ENCODE measurements around the gene ANTKMT. TPM values are rescaled to one million over a fixed set of nuclear protein-coding genes. Genes with fewer than 3 reads are reported as not detected.

ANTKMT gene
- total RNA-seq, 2 experiments from 2014 or later, result 37.3 to 40.1 TPM

DNA sequence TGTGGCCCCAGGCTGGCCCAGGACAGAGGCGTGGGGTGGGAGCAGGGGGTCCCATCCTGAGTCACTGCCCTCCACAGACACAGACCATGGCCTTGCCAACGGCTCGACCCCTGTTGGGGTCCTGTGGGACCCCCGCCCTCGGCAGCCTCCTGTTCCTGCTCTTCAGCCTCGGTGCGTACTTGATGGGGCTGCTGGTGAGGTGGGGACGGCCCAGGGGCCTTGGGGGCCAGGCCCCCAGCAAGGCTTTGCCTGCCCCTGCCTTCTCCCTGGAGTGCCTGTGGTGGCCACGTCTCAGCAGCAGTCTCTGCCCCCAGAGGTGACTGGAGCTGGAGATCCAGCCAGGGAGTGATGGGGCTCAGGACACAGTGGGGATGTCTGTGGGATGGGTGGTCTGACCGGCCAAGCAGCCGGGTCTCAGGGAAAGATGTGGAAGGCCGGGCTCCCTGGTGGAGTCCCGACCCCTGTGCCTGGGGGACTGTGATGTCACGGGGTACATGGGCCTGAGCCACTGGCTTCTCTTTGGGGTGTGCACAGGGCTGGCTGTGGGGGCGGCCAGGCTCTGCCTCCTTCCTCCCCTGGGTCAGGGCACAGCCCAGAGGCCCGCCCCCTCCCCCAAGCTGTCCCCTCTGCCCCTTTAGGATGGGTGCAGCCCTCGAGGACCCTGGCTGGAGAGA lies 41.8 kb downstream of the ANTKMT start:
- Mint-ChIP-seq H3K9me3 (no peaks in the 10 kb centered on the region), H3K4me3 (no peak overlapping the region), H3K27ac (no peak overlapping the region), H3K27me3 (peaks cover under 1% of the 10 kb centered on the region), H3K4me1 (no peaks in the 10 kb centered on the region), H3K36me3 (no peaks in the 10 kb centered on the region)
- no peak for DNase-seq

DNA sequence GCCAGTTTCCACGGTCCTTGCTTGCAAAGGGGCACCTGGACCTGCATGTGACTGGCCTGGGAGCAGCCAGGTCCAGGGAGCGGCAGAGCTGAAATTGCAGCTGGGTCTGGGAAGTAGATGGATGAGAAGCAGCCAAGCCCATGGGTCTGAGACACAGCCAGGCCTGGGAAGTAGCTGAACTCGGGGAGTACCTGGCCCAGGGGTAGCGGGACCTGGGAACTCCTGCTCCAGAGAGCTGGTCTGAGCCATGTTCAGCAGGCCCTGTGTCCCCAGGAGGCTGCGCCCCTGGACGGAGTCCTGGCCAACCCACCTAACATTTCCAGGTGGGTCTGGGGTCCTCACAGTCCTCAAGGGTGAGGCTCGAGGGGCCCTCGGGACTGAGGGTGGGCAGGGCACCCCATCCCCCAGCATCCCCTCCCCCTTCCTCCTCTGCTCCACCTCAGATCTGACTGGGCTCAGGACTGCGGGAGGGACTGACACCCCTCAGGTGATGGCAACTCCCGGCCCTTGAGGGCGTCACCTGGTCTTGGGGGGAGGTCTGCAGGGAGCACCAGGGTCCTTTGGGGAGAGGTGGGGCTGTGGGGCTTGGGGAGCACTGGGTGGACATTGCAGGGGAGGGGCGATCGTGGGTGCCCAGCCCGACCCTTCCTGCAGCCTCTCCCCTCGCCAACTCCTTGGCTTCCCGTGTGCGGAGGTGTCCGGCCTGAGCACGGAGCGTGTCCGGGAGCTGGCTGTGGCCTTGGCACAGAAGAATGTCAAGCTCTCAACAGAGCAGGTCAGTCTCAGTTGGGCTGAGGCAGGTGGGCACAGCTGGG lies 42.6 kb downstream of the ANTKMT start:
- Mint-ChIP-seq H3K36me3 (no peaks in the 10 kb centered on the region), H3K4me3 (no peak overlapping the region), H3K27me3 (no peaks in the 10 kb centered on the region), H3K9me3 (no peaks in the 10 kb centered on the region), H3K4me1 (no peaks in the 10 kb centered on the region), H3K27ac (no peak overlapping the region)
- no peak for DNase-seq

DNA sequence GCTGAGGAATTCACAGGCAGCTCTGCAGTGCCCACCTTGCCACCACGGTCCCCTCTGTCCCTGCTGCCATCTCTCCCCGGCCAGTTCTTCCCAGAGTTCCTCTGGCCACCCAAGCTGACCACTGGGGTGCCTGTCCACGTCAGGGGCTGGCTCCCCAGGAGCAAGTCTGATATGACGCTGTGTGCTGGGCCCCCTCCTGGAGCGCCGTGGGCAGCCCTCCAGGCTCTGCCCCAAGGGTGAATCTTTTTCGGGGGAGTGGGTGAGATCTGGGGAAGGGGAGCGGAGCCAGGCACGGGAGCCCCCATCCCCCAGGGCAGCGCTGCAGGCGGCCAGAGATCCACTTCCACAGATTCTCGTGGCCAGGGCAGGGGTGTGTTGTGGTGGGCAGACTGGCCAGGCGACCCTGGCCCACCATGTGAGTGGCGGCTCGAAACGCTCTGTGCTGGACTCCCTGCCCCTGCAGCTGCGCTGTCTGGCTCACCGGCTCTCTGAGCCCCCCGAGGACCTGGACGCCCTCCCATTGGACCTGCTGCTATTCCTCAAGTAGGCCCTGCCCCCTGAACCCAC lies 43.3 kb downstream of the ANTKMT start:
- Mint-ChIP-seq H3K36me3 (no peaks in the 10 kb centered on the region), H3K4me1 (no peaks in the 10 kb centered on the region), H3K9me3 (no peaks in the 10 kb centered on the region), H3K4me3 (no peak overlapping the region), H3K27ac (no peak overlapping the region), H3K27me3 (no peaks in the 10 kb centered on the region)
- no peak for DNase-seq

DNA sequence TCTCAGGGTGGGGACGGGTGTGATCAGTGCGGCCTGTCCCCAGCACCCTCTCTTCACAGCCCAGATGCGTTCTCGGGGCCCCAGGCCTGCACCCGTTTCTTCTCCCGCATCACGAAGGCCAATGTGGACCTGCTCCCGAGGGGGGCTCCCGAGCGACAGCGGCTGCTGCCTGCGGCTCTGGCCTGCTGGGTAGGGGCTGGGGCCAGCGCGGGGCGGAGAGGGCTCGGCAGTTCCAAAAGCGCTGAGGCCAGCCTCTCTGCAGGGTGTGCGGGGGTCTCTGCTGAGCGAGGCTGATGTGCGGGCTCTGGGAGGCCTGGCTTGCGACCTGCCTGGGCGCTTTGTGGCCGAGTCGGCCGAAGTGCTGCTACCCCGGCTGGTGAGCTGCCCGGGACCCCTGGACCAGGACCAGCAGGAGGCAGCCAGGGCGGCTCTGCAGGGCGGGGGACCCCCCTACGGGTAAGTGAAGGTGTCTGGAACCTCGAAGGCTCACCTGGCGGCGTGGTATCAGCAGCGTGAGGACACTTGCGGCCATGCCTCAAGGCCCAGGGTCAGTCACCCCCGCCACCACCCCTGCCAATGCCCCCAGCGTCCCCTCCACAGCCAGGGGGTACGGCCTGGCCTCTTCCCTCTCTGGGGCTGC lies 44.0 kb downstream of the ANTKMT start:
- H3K27me3 Mint-ChIP-seq, result no peaks in the 10 kb centered on the region
- H3K36me3 Mint-ChIP-seq, result no peaks in the 10 kb centered on the region
- H3K4me3 Mint-ChIP-seq, result no peak overlapping the region
- no peak for DNase-seq
- no peaks in the 10 kb centered on the region for H3K9me3 Mint-ChIP-seq
- no peaks in the 10 kb centered on the region for H3K4me1 Mint-ChIP-seq
- H3K27ac Mint-ChIP-seq, result no peak overlapping the region

DNA sequence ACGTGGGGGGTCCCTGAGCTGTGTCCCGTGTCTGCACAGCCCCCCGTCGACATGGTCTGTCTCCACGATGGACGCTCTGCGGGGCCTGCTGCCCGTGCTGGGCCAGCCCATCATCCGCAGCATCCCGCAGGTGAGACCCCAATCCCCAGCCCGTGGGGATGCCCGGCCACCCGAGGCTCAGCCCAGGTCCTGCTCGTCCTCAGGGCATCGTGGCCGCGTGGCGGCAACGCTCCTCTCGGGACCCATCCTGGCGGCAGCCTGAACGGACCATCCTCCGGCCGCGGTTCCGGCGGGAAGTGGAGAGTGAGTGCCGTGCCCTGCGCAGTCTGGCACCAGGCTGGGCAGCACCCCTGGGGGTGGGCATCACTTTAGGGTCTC lies 44.5 kb downstream of the ANTKMT start:
- H3K4me3 Mint-ChIP-seq, result no peak overlapping the region
- H3K27ac Mint-ChIP-seq, result no peak overlapping the region
- no peaks in the 10 kb centered on the region for H3K27me3 Mint-ChIP-seq
- H3K36me3 Mint-ChIP-seq, result no peaks in the 10 kb centered on the region
- no peaks in the 10 kb centered on the region for H3K9me3 Mint-ChIP-seq
- DNase-seq, result no peak
- no peaks in the 10 kb centered on the region for H3K4me1 Mint-ChIP-seq

DNA sequence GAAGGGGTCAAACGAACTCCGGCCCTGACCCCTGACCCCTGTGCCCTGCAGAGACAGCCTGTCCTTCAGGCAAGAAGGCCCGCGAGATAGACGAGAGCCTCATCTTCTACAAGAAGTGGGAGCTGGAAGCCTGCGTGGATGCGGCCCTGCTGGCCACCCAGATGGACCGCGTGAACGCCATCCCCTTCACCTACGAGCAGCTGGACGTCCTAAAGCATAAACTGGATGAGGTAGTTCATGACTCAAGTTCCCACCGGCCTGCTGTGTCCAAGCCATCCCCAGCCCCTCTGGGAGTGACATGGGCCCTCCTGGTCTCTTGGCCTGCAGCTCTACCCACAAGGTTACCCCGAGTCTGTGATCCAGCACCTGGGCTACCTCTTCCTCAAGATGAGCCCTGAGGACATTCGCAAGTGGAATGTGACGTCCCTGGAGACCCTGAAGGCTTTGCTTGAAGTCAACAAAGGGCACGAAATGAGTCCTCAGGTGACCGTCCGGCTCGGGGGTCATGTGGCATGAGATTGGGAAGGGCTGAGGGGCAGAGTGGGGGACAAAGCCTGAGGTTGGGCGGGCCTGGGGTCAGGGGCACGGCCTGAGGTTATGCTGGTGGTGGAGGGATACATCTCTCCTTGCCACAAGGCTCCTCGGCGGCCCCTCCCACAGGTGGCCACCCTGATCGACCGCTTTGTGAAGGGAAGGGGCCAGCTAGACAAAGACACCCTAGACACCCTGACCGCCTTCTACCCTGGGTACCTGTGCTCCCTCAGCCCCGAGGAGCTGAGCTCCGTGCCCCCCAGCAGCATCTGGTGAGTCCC lies 45.3 kb downstream of the ANTKMT start:
- Mint-ChIP-seq H3K4me3 (no peak overlapping the region), H3K27me3 (no peaks in the 10 kb centered on the region), H3K36me3 (no peaks in the 10 kb centered on the region), H3K27ac (no peak overlapping the region), H3K9me3 (no peaks in the 10 kb centered on the region), H3K4me1 (no peaks in the 10 kb centered on the region)
- no peak for DNase-seq

DNA sequence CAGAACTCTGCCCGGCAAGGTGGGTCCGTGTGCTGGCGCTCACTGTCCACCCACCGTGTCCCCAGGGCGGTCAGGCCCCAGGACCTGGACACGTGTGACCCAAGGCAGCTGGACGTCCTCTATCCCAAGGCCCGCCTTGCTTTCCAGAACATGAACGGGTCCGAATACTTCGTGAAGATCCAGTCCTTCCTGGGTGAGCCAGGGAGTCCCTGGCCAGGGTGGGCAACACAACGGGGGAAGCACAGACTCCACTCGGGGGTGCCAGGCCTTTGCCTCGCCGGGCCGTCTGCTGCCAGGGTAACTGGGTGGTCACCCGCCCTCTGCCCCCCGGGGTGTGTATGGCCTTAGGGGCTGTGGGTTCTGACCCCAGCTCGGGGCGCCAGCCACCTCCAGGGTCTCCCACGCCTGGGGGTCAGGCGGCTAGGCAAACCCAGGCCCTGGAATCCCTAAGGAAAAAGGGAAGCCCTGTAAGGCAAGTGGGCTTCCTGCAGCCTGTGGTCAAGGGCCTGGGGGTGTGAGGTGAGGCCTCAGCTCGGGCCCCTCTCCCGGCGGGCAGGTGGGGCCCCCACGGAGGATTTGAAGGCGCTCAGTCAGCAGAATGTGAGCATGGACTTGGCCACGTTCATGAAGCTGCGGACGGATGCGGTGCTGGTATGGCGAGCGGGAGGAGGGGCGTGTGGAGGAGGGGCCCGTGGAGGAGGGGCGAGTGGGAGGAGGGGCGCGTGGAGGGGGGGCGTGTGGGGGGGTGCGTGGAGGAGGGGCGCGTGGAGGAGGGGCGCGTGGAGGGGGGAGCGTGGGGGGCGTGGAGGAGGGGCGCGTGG lies 46.1 kb downstream of the ANTKMT start:
- no peak overlapping the region for H3K27ac Mint-ChIP-seq
- H3K27me3 Mint-ChIP-seq, result no peaks in the 10 kb centered on the region
- H3K4me1 Mint-ChIP-seq, result no peaks in the 10 kb centered on the region
- H3K36me3 Mint-ChIP-seq, result no peaks in the 10 kb centered on the region
- H3K9me3 Mint-ChIP-seq, result no peaks in the 10 kb centered on the region
- no peak overlapping the region for H3K4me3 Mint-ChIP-seq
- DNase-seq, result no peak

DNA sequence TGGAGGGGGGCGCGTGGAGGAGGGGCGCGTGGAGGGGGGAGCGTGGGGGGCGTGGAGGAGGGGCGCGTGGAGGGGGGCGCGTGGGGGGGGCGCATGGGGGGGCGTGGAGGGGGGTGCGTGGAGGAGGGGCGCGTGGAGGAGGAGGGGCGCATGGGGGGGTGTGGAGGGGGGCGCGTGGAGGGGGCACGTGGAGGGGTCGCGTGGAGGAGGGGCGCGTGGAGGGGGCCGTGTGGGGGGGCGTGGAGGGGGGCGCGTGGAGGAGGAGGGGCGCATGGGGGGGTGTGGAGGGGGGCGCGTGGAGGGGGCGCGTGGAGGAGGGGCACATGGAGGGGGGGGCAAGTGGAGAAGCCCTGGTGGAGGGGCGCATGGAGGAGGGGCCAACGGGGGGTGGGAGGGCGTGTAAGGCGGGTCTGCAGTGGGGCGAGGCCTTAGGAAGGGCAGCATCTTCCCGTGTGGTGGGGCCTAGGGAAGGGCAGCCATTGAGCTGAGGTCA lies 46.8 kb downstream of the ANTKMT start:
- H3K4me1 Mint-ChIP-seq, result no peaks in the 10 kb centered on the region
- H3K4me3 Mint-ChIP-seq, result no peak overlapping the region
- no peak overlapping the region for H3K27ac Mint-ChIP-seq
- H3K36me3 Mint-ChIP-seq, result no peaks in the 10 kb centered on the region
- no peak for DNase-seq
- H3K9me3 Mint-ChIP-seq, result no peaks in the 10 kb centered on the region
- no peaks in the 10 kb centered on the region for H3K27me3 Mint-ChIP-seq

DNA sequence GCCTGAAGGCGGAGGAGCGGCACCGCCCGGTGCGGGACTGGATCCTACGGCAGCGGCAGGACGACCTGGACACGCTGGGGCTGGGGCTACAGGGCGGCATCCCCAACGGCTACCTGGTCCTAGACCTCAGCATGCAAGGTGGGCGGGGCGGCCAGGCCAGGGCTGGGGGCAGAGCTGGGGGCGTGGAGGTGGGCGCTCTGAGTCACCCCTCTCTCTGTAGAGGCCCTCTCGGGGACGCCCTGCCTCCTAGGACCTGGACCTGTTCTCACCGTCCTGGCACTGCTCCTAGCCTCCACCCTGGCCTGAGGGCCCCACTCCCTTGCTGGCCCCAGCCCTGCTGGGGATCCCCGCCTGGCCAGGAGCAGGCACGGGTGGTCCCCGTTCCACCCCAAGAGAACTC lies 47.5 kb downstream of the ANTKMT start:
- H3K27me3 Mint-ChIP-seq, result no peaks in the 10 kb centered on the region
- DNase-seq, result no peak
- no peak overlapping the region for H3K4me3 Mint-ChIP-seq
- H3K9me3 Mint-ChIP-seq, result no peaks in the 10 kb centered on the region
- no peaks in the 10 kb centered on the region for H3K36me3 Mint-ChIP-seq
- H3K4me1 Mint-ChIP-seq, result no peaks in the 10 kb centered on the region
- no peak overlapping the region for H3K27ac Mint-ChIP-seq

DNA sequence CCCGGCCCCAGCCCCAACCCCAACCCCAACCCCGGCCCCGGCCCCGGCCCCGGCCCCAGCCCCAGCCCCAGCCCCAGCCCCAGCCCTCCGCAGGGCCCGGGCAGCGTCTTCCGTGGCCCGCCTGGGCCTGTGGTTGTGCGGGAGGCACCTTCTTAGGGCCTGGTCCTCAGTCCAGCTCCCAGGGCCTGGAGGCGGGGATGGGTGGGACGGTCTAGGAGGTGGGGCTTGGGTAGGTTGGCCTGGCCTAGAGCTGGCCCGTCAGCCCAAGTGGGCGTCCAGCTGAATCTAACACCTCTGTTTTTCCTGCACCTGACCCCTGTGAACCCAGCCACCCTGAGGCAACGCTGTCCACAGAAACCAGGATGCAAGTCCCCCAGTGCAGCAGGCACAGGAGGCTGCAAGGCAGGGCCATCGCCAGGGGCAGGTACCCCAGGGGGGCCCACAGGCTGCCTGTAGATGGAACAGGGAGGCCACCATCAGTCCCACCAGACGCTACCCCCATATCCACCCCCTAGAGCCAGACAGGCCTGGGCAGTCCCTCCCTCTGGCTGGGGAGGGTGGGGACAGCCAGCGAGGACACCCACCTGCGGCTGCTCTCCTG lies 48.3 kb downstream of the ANTKMT start:
- H3K36me3 Mint-ChIP-seq, result no peaks in the 10 kb centered on the region
- DNase-seq, result no peak
- H3K4me3 Mint-ChIP-seq, result no peak overlapping the region

DNA sequence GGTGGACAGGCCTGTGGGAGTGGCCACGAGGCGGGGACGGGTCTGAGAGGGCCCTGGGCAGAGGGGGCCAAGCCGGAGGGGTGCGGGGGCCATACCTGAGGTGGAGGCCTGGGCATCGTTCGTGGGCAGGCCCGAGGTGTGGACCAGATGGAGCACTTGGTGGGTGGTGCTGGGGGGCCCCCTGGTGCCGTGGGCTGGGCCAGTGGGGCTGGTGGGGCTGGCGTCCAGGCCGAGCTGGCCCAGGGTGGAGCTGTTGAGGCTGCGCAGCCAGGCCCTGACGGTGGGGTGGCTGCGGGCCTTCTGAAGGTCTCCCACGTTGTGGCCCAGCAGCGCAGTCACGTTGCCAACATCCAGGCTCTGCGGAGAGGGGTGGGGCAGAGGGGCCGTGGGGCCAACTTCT lies 49.0 kb downstream of the ANTKMT start:
- no peaks in the 10 kb centered on the region for H3K4me1 Mint-ChIP-seq
- no peaks in the 10 kb centered on the region for H3K9me3 Mint-ChIP-seq
- H3K36me3 Mint-ChIP-seq, result no peaks in the 10 kb centered on the region
- DNase-seq, result no peak
- H3K27ac Mint-ChIP-seq, result no peak overlapping the region
- no peak overlapping the region for H3K4me3 Mint-ChIP-seq
- H3K27me3 Mint-ChIP-seq, result no peaks in the 10 kb centered on the region

More for the DNA sequence above, 48.3 kb downstream of the ANTKMT start:
- H3K4me1 Mint-ChIP-seq, result no peaks in the 10 kb centered on the region
- no peaks in the 10 kb centered on the region for H3K9me3 Mint-ChIP-seq
- H3K27me3 Mint-ChIP-seq, result no peaks in the 10 kb centered on the region
- H3K27ac Mint-ChIP-seq, result no peak overlapping the region

DNA sequence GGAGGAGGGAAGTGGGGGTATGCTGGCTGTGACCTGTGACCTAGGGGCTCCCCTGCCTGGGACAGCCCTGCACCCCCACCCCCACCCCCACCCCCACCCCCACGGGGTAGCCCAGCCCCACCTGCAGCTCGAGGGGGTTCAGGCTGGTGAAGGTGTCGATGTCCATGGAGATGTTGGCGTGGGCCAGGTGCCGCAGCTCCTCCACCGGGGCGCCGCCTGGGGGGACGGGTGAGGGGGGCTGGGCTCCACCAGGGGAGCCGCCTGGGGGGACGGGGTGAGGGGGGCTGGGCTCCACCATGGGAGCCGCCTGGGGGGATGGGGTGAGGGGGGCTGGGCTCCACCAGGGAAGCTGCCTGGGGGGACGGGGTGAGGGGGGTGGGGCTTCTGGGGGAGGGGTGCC lies 49.5 kb downstream of the ANTKMT start:
- Mint-ChIP-seq H3K4me1 (no peaks in the 10 kb centered on the region), H3K9me3 (no peaks in the 10 kb centered on the region), H3K27ac (no peak overlapping the region), H3K4me3 (no peak overlapping the region), H3K27me3 (no peaks in the 10 kb centered on the region), H3K36me3 (no peaks in the 10 kb centered on the region)
- DNase-seq, result no peak
